Neural cell (in vitro differentiated cells): ENCODE data around the gene UMAD1. TPM values are rescaled to one million over a fixed set of nuclear protein-coding genes. Genes with fewer than 3 reads are reported as not detected.

Experiments
- H2AFZ ChIP-seq: fragments of 200-600, 300-800 bp; sonication (generic), shearing (Covaris generic); 2 replicates; pipeline ENCODE4 v1.6.0; 2014; ENCODE audit warnings: low read depth, mild to moderate bottlenecking, antibody characterized with exemption, low read length, moderate library complexity
- H3F3A ChIP-seq: fragments of 200-600 bp; shearing (Covaris generic); 2 replicates; pipeline ENCODE4 v1.6.1; 2016; ENCODE audit warnings: mild to moderate bottlenecking, moderate library complexity, mixed read lengths, antibody characterized with exemption, low read length; ENCODE audit not compliant: insufficient read depth, poor library complexity, severe bottlenecking
- H3K27ac ChIP-seq: fragments of 200-600, 300-800 bp; sonication (generic), shearing (Covaris generic); 2 replicates; pipeline ENCODE4 v1.5.1; 2014; ENCODE audit warnings: mild to moderate bottlenecking, low read length, moderate library complexity
- H3K27me3 ChIP-seq: fragments of 300-800, 200-600 bp; sonication (generic), shearing (Covaris generic); 2 replicates; pipeline ENCODE4 v1.6.0; 2014; ENCODE audit warnings: mild to moderate bottlenecking, low read depth, low read length, moderate library complexity; ENCODE audit not compliant: insufficient read depth
- H3K36me3 ChIP-seq: fragments of 300-800, 200-600 bp; sonication (generic), shearing (Covaris generic); 2 replicates; pipeline ENCODE4 v1.5.1; 2014; ENCODE audit warnings: mild to moderate bottlenecking, antibody characterized with exemption, low read length, moderate library complexity; ENCODE audit not compliant: insufficient read depth
- H3K4me2 ChIP-seq: fragments of 300-800, 200-600 bp; sonication (generic), shearing (Covaris generic); 2 replicates; pipeline ENCODE4 v1.6.0; 2014; ENCODE audit warnings: mild to moderate bottlenecking, low read length
- H3K4me3 ChIP-seq: fragments of 300-800, 200-600 bp; sonication (generic), shearing (Covaris generic); 2 replicates; pipeline ENCODE4 v1.5.1; 2014; ENCODE audit warnings: mild to moderate bottlenecking, low read length, moderate library complexity
- H3K79me2 ChIP-seq: fragments of 200-600 bp; shearing (Covaris generic); replicated peaks from 2 replicates; pipeline ENCODE4 v1.6.0; 2014; ENCODE audit warnings: mild to moderate bottlenecking, low read length, moderate library complexity; ENCODE audit not compliant: insufficient read depth
- H3K9ac ChIP-seq: fragments of 300-800, 200-600 bp; sonication (generic), shearing (Covaris generic); 2 replicates; pipeline ENCODE4 v1.6.1; 2016; ENCODE audit warnings: mild to moderate bottlenecking, low read length, mixed read lengths
- H3K9me2 ChIP-seq: fragments of 200-600 bp; shearing (Covaris generic); 2 replicates; pipeline ENCODE4 v1.6.1; 2016; ENCODE audit warnings: mild to moderate bottlenecking, low read length, mixed read lengths; ENCODE audit not compliant: insufficient read depth
- H3K9me3 ChIP-seq: fragments of 200-600, 300-800 bp; sonication (generic), shearing (Covaris generic); 2 replicates; pipeline ENCODE4 v1.6.1; 2016; ENCODE audit warnings: mild to moderate bottlenecking, mixed run types, low read length, moderate library complexity, mixed read lengths
- H4K20me1 ChIP-seq: fragments of 200-600 bp; shearing (Covaris generic); 2 replicates; pipeline ENCODE4 v1.6.1; 2016; ENCODE audit warnings: mild to moderate bottlenecking, mixed run types; ENCODE audit not compliant: insufficient read depth
- EP300 ChIP-seq: fragments of 450-650 bp; conservative IDR thresholded peaks from 2 replicates; pipeline ENCODE4 v1.6.1; 2014; ENCODE audit warnings: antibody characterized with exemption, mild to moderate bottlenecking, moderate library complexity; ENCODE audit not compliant: poor library complexity, severe bottlenecking
- EZH2 ChIP-seq: fragments of 200-600, 300-800 bp; shearing (Covaris generic), sonication (generic); IDR thresholded peaks from 2 replicates; pipeline ENCODE4 v1.6.1; 2014; ENCODE audit warnings: antibody characterized with exemption, low read length, borderline replicate concordance, mild to moderate bottlenecking; ENCODE audit not compliant: insufficient read depth, poor library complexity, severe bottlenecking
- MXI1 ChIP-seq: fragments of 450-650 bp; conservative IDR thresholded peaks from 2 replicates; pipeline ENCODE4 v1.6.1; 2014; ENCODE audit warnings: antibody characterized with exemption, mild to moderate bottlenecking; ENCODE audit not compliant: poor library complexity, severe bottlenecking
- POLR2AphosphoS5 ChIP-seq: IDR thresholded peaks from 2 replicates; pipeline ENCODE4 v1.6.1; 2012
- RAD21 ChIP-seq: fragments of 450-650 bp; conservative IDR thresholded peaks from 2 replicates; pipeline ENCODE4 v1.6.1; 2014; ENCODE audit warnings: antibody characterized with exemption, mild to moderate bottlenecking, moderate library complexity
- SMC3 ChIP-seq: fragments of 450-650 bp; conservative IDR thresholded peaks from 2 replicates; pipeline ENCODE4 v1.6.1; 2014; ENCODE audit warnings: antibody characterized with exemption, mild to moderate bottlenecking, moderate library complexity; ENCODE audit not compliant: poor library complexity
- TAF1 ChIP-seq: IDR thresholded peaks from 2 replicates; pipeline ENCODE4 v1.6.1; 2012; ENCODE audit warnings: low read depth
- polyA plus RNA-seq: library from polyadenylated mRNA; depleted of rRNA; stranded (reverse); fragments of >200 nt; gene quantifications from 2 replicates; pipeline ENCODE4 v1.2.3, GENCODE V29; 2014
- TF ChIP-seq, protein P1 (sequence below): fragments of 450-650 bp; IDR thresholded peaks from 2 replicates; pipeline ENCODE4 v1.5.1; 2014; ENCODE audit warnings: antibody characterized with exemption, mild to moderate bottlenecking, moderate library complexity; ENCODE audit not compliant: poor library complexity, severe bottlenecking
- TF ChIP-seq, protein P2 (sequence below): IDR thresholded peaks from 2 replicates; pipeline ENCODE4 v1.6.1; 2012; ENCODE audit warnings: borderline replicate concordance

UMAD1 gene
- polyA plus RNA-seq, 1 donor from 2014 or later = 14.7 TPM

DNA sequence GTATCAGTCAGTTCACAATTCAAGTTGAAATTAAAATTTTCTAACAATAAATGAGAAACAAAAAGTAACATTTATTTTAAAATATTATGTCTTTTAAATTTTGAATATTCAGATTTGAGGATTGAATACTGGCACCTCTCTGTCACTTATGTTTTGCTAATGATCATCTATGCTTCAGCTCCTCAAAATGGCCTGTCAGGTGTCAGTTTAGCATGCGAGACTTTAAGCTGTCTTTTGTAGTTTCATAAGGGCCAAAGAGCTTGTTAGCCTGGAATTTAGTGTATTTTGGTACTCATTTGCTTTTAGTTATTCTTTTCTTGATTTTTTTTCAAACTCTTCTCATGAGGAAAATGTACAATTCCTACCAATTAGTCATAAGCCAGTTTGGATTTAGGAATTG is 179.9 kb downstream of the UMAD1 start:
- no peaks in the 10 kb centered on the region for H3K9me3 ChIP-seq
- H3K36me3 ChIP-seq = no peaks in the 10 kb centered on the region
- no peak overlapping the region for H3K27ac ChIP-seq
- H3K27me3 ChIP-seq = no peaks in the 10 kb centered on the region
- H3K9me2 ChIP-seq = no peaks in the 10 kb centered on the region
- no peaks in the 10 kb centered on the region for H4K20me1 ChIP-seq
- H3K4me2 ChIP-seq = no peak overlapping the region
- H3K4me3 ChIP-seq = no peak overlapping the region
- no peaks in the 10 kb centered on the region for H3K79me2 ChIP-seq
- no peak overlapping the region for H3K9ac ChIP-seq
- TF ChIP-seq, protein P1, sequence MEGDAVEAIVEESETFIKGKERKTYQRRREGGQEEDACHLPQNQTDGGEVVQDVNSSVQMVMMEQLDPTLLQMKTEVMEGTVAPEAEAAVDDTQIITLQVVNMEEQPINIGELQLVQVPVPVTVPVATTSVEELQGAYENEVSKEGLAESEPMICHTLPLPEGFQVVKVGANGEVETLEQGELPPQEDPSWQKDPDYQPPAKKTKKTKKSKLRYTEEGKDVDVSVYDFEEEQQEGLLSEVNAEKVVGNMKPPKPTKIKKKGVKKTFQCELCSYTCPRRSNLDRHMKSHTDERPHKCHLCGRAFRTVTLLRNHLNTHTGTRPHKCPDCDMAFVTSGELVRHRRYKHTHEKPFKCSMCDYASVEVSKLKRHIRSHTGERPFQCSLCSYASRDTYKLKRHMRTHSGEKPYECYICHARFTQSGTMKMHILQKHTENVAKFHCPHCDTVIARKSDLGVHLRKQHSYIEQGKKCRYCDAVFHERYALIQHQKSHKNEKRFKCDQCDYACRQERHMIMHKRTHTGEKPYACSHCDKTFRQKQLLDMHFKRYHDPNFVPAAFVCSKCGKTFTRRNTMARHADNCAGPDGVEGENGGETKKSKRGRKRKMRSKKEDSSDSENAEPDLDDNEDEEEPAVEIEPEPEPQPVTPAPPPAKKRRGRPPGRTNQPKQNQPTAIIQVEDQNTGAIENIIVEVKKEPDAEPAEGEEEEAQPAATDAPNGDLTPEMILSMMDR = no peak
- TF ChIP-seq MXI1 = no peak
- TF ChIP-seq EP300 = no peak
- no peak for TF ChIP-seq SMC3
- TF ChIP-seq, protein P2, sequence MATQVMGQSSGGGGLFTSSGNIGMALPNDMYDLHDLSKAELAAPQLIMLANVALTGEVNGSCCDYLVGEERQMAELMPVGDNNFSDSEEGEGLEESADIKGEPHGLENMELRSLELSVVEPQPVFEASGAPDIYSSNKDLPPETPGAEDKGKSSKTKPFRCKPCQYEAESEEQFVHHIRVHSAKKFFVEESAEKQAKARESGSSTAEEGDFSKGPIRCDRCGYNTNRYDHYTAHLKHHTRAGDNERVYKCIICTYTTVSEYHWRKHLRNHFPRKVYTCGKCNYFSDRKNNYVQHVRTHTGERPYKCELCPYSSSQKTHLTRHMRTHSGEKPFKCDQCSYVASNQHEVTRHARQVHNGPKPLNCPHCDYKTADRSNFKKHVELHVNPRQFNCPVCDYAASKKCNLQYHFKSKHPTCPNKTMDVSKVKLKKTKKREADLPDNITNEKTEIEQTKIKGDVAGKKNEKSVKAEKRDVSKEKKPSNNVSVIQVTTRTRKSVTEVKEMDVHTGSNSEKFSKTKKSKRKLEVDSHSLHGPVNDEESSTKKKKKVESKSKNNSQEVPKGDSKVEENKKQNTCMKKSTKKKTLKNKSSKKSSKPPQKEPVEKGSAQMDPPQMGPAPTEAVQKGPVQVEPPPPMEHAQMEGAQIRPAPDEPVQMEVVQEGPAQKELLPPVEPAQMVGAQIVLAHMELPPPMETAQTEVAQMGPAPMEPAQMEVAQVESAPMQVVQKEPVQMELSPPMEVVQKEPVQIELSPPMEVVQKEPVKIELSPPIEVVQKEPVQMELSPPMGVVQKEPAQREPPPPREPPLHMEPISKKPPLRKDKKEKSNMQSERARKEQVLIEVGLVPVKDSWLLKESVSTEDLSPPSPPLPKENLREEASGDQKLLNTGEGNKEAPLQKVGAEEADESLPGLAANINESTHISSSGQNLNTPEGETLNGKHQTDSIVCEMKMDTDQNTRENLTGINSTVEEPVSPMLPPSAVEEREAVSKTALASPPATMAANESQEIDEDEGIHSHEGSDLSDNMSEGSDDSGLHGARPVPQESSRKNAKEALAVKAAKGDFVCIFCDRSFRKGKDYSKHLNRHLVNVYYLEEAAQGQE = no peak
- no peak for TF ChIP-seq RAD21
- no peak for TF ChIP-seq EZH2
- no peak for TF ChIP-seq TAF1
- TF ChIP-seq POLR2AphosphoS5 = no peak
- no peak overlapping the region for H2AFZ ChIP-seq
- no peaks in the 10 kb centered on the region for H3F3A ChIP-seq

GRCh38 chr7:7820939-7821338 is 180.4 kb downstream of the UMAD1 start:
- no peak overlapping the region for H3K27ac ChIP-seq
- no peak overlapping the region for H3K4me3 ChIP-seq
- H3K36me3 ChIP-seq = no peaks in the 10 kb centered on the region
- TF ChIP-seq RAD21 (no peak), POLR2AphosphoS5 (no peak), SMC3 (no peak), EP300 (no peak), MXI1 (no peak), EZH2 (no peak), TAF1 (no peak)
- TF ChIP-seq, protein P1 = no peak
- TF ChIP-seq, protein P2 = no peak
- H3K79me2 ChIP-seq = no peaks in the 10 kb centered on the region
- H3K4me2 ChIP-seq = no peak overlapping the region
- H3K27me3 ChIP-seq = no peaks in the 10 kb centered on the region
- H2AFZ ChIP-seq = no peak overlapping the region
- no peaks in the 10 kb centered on the region for H3K9me2 ChIP-seq
- H4K20me1 ChIP-seq = no peaks in the 10 kb centered on the region
- no peaks in the 10 kb centered on the region for H3F3A ChIP-seq
- no peaks in the 10 kb centered on the region for H3K9me3 ChIP-seq
- H3K9ac ChIP-seq = no peak overlapping the region
